ENCODE data around the gene SLC25A41. TPM values are rescaled to one million over a fixed set of nuclear protein-coding genes. Genes with fewer than 3 reads are reported as not detected.

Gene SLC25A41
- total RNA-seq, 4 donors from 2014 or later, result 2.5 TPM; not detected in 3

GRCh38 chr19:6413721-6414643, 19.6 kb downstream of the SLC25A41 start:
- H3K27me3 ChIP-seq, result no peaks in the 10 kb centered on the region
- H3K36me3 ChIP-seq, result peaks cover 0 to 52% (median 0%) of the 10 kb centered on the region in 3 donors
- TF ChIP-seq CTCF (IDR thresholded peaks at IDR 0.05), result no peak
- TF ChIP-seq POLR2A (IDR thresholded peaks at IDR 0.05), result no peak
- DNase-seq, result no peak
- H3K9me3 ChIP-seq, result no peaks in the 10 kb centered on the region
- no peak overlapping the region for H3K4me3 ChIP-seq
- H3K4me1 ChIP-seq, result peaks cover 0 to 13% (median 0%) of the 10 kb centered on the region in 4 donors
- no peak overlapping the region for H3K27ac ChIP-seq

GRCh38 chr19:6413291-6413690, 20.3 kb downstream of the SLC25A41 start:
- no peak for DNase-seq
- TF ChIP-seq CTCF (IDR thresholded peaks at IDR 0.05) (no peak), POLR2A (IDR thresholded peaks at IDR 0.05) (no peak)
- H3K4me3 ChIP-seq, result no peak overlapping the region
- H3K9me3 ChIP-seq, result no peaks in the 10 kb centered on the region
- H3K27me3 ChIP-seq, result no peaks in the 10 kb centered on the region
- H3K27ac ChIP-seq, result no peak overlapping the region
- H3K4me1 ChIP-seq, result peaks cover 0 to 13% (median 0%) of the 10 kb centered on the region in 4 donors
- peaks cover 0 to 45% (median 0%) of the 10 kb centered on the region in 3 donors for H3K36me3 ChIP-seq

- Histone ChIP-seq H3K27me3 (no peaks in the 10 kb centered on the region), H3K9me3 (no peaks in the 10 kb centered on the region), H3K4me1 (peaks cover 0 to 13% (median 0%) of the 10 kb centered on the region in 4 donors), H3K4me3 (no peak overlapping the region), H3K36me3 (peaks cover 0 to 38% (median 0%) of the 10 kb centered on the region in 3 donors), H3K27ac (peak overlapping the region in 1 of 4 donors; percentile 43)
- peak in 2 of 3 donors; percentile 79 to 80 for DNase-seq
- TF ChIP-seq CTCF (IDR thresholded peaks at IDR 0.05), result peak in 5 of 6 experiments; percentile 6 to 76 (median 63)
- no peak for TF ChIP-seq POLR2A (IDR thresholded peaks at IDR 0.05)
These were observed 21.0 kb downstream of the SLC25A41 start for GRCh38 chr19:6412447-6413091.

- TF ChIP-seq CTCF (IDR thresholded peaks at IDR 0.05), result no peak
- no peak for TF ChIP-seq POLR2A (IDR thresholded peaks at IDR 0.05)
- Histone ChIP-seq H3K27me3 (no peaks in the 10 kb centered on the region), H3K9me3 (no peaks in the 10 kb centered on the region), H3K4me3 (no peak overlapping the region), H3K4me1 (peaks cover 0 to 13% (median 0%) of the 10 kb centered on the region in 4 donors), H3K36me3 (peaks cover 0 to 32% (median 0%) of the 10 kb centered on the region in 3 donors), H3K27ac (peak overlapping the region in 1 of 4 donors; percentile 43)
- no peak for DNase-seq
These were observed 21.5 kb downstream of the SLC25A41 start for GRCh38 chr19:6412061-6412446.

- no peak overlapping the region for H3K4me3 ChIP-seq
- H3K36me3 ChIP-seq, result peaks cover 0 to 5% (median 0%) of the 10 kb centered on the region in 3 donors
- DNase-seq, result no peak
- no peaks in the 10 kb centered on the region for H3K9me3 ChIP-seq
- no peak overlapping the region for H3K27ac ChIP-seq
- H3K27me3 ChIP-seq, result no peaks in the 10 kb centered on the region
- TF ChIP-seq POLR2A (IDR thresholded peaks at IDR 0.05), result no peak
- TF ChIP-seq CTCF (IDR thresholded peaks at IDR 0.05), result no peak
- peaks cover 0 to 15% (median 0%) of the 10 kb centered on the region in 4 donors for H3K4me1 ChIP-seq
These were observed 24.2 kb downstream of the SLC25A41 start for GRCh38 chr19:6409346-6409745.

Measured in Peyer's patch (tissue), 4 donors.